ENCODE data around the gene PLAC8L1.

PLAC8L1 gene

GRCh38 chr5:146068206-146068605 lies 37.2 kb downstream of the PLAC8L1 start:
- H3K9ac ChIP-seq: no peak overlapping the region
- no peaks in the 10 kb centered on the region for H3K36me3 ChIP-seq (ENCODE audit: insufficient read depth)
- no peaks in the 10 kb centered on the region for H3K79me2 ChIP-seq (ENCODE audit: insufficient read depth, low read depth)
- H3K27me3 ChIP-seq (ENCODE audit: insufficient read depth, low read depth): no peaks in the 10 kb centered on the region
- H4K20me1 ChIP-seq (ENCODE audit: insufficient read depth): no peaks in the 10 kb centered on the region
- peaks cover 22% of the 10 kb centered on the region for H3K4me1 ChIP-seq (ENCODE audit: low read depth, poor library complexity, severe bottlenecking)
- no peak overlapping the region for H3K27ac ChIP-seq
- TF ChIP-seq CTCF (conservative IDR thresholded peaks at IDR 0.05; ENCODE audit: low read depth, low read length): no peak
- no peak overlapping the region for H3K4me3 ChIP-seq (IDR thresholded peaks at IDR 0.05; ENCODE audit: insufficient read depth, low read depth, low read length)
- H3K4me2 ChIP-seq: no peak overlapping the region
- no peak overlapping the region for H2AFZ ChIP-seq (ENCODE audit: low read depth)

GRCh38 chr5:146066968-146067367 lies 38.4 kb downstream of the PLAC8L1 start:
- H4K20me1 ChIP-seq (ENCODE audit: insufficient read depth): no peaks in the 10 kb centered on the region
- H3K27ac ChIP-seq: no peak overlapping the region
- no peaks in the 10 kb centered on the region for H3K36me3 ChIP-seq (ENCODE audit: insufficient read depth)
- H3K4me1 ChIP-seq (ENCODE audit: low read depth, poor library complexity, severe bottlenecking): peaks cover 22% of the 10 kb centered on the region
- no peaks in the 10 kb centered on the region for H3K27me3 ChIP-seq (ENCODE audit: insufficient read depth, low read depth)
- H3K79me2 ChIP-seq (ENCODE audit: insufficient read depth, low read depth): no peaks in the 10 kb centered on the region
- no peak overlapping the region for H3K4me2 ChIP-seq
- H3K4me3 ChIP-seq (IDR thresholded peaks at IDR 0.05; ENCODE audit: insufficient read depth, low read depth, low read length): no peak overlapping the region
- TF ChIP-seq CTCF (conservative IDR thresholded peaks at IDR 0.05; ENCODE audit: low read depth, low read length): no peak
- H3K9ac ChIP-seq: no peak overlapping the region
- no peak overlapping the region for H2AFZ ChIP-seq (ENCODE audit: low read depth)

GRCh38 chr5:146060221-146060585 lies 45.2 kb downstream of the PLAC8L1 start:
- no peak overlapping the region for H3K4me2 ChIP-seq
- TF ChIP-seq CTCF (conservative IDR thresholded peaks at IDR 0.05; ENCODE audit: low read depth, low read length): no peak
- no peaks in the 10 kb centered on the region for H3K27me3 ChIP-seq (ENCODE audit: insufficient read depth, low read depth)
- H3K4me1 ChIP-seq (ENCODE audit: low read depth, poor library complexity, severe bottlenecking): no peaks in the 10 kb centered on the region
- H4K20me1 ChIP-seq (ENCODE audit: insufficient read depth): no peaks in the 10 kb centered on the region
- H3K4me3 ChIP-seq (IDR thresholded peaks at IDR 0.05; ENCODE audit: insufficient read depth, low read depth, low read length): no peak overlapping the region
- H2AFZ ChIP-seq (ENCODE audit: low read depth): no peak overlapping the region
- no peaks in the 10 kb centered on the region for H3K79me2 ChIP-seq (ENCODE audit: insufficient read depth, low read depth)
- no peak overlapping the region for H3K27ac ChIP-seq
- no peak overlapping the region for H3K9ac ChIP-seq
- no peaks in the 10 kb centered on the region for H3K36me3 ChIP-seq (ENCODE audit: insufficient read depth)

- Histone ChIP-seq H4K20me1 (ENCODE audit: insufficient read depth) (no peaks in the 10 kb centered on the region), H3K4me2 (no peak overlapping the region), H3K27ac (no peak overlapping the region), H3K79me2 (ENCODE audit: insufficient read depth, low read depth) (no peaks in the 10 kb centered on the region), H3K4me3 (IDR thresholded peaks at IDR 0.05; ENCODE audit: insufficient read depth, low read depth, low read length) (no peak overlapping the region), H3K4me1 (ENCODE audit: low read depth, poor library complexity, severe bottlenecking) (no peaks in the 10 kb centered on the region), H3K27me3 (ENCODE audit: insufficient read depth, low read depth) (no peaks in the 10 kb centered on the region), H2AFZ (ENCODE audit: low read depth) (no peak overlapping the region), H3K36me3 (ENCODE audit: insufficient read depth) (no peaks in the 10 kb centered on the region), H3K9ac (no peak overlapping the region)
- no peak for TF ChIP-seq CTCF (conservative IDR thresholded peaks at IDR 0.05; ENCODE audit: low read depth, low read length)
Observed at GRCh38 chr5:146059460-146060220, 45.7 kb downstream of the PLAC8L1 start.
